ENCODE data around the gene CHKA.

CHKA gene

DNA sequence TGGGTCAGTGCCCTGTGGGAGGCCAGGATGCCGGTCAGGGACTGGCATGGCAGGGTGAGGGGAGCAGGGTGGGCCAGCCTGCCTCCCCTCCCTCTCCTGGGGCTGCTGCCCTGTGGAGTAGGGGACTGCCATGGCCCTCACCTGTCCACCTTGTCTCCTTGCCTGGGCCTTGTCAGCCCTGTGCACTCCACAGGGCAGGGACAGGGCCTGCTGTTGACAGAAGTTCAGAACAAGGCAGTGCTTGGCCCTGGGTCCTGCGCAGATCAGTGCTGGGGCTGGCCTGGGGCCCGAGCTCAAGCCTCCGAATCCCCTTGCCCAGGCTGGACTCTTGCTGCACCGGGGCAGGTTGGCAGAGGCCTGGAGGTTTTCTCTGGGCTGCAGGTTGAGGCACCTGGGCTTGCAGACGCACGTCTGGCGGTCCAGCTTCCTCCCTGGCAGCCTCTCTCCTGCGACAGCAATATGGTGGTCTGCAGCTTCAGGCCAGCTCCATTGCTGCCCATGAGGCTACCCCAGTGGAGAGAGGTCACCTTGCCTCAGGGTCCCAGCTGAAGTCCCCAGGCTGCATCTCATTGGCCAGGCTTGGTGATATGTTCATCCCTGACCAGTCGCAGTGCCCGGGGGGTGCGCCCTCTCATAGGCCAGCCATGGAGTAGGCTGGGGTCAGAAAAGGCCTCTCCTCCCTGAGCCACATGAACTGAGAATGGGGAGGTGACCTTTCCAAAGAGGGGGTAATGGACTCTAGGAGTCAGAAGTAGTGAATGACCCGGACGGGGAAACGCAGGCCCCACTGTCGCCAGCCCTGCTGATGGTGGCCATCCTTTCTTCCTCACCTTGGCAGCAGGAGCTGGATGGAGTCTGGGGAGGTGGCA lies 21.5 kb upstream of the CHKA start:
- no peak for DNase-seq (ENCODE audit: low spot score)

DNA sequence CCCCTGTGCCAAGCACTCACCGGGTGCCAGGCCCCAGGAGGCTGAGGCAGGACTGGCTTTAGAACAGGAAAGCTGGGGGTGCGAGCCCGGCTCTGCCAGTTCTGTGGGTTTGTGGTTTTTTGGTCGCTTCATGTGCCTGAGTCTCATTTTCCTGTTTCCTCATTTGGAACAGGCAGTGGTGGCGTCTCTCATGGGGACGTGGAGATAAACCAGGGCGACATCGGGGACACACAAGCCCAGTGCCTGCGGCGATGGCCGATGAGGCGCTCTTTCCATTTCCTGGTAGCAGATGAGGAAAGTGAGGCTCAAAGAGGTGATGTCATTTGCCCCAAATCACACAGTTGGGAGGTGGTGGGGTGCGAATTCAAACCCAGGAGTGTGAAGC lies 20.8 kb upstream of the CHKA start:
- DNase-seq (ENCODE audit: low spot score), result no peak

DNA sequence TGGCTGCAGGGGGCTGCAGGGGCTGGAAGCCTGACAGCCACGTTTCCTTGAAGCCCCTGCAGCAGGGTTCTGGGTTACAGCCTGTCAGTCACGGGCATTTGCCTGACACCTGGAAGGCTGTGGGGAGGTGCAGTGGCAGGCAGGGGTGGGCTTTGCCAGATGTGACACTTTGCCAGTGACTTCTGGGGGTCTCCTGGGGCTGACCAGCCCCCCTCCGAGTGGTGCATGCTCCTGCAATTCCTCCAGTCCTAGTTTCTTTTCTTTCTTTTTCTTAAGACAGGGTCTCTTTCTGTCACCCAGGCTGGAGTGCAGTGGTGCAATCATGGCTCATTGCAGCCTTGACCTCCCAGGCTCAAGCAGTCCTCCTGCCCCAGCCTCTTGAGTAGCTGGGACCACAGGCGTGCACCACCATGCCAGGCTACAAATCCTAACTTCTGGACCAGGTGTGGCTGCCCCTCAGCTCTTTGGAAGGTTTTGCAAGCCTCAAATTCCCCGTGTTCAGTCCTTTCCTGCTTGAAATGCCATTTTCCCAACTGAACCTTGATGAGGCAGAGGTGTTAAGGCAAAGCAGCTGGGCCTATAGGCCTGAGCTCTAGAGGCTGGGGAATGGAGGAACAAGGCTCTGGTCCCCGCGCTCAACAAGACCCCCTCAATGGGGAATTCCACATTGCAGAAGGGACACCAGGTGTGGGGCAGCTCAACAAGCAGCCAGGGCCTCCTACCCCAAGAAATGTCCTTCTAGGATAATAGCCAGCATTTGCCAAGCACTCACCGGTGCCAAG lies 20.2 kb upstream of the CHKA start:
- DNase-seq (ENCODE audit: low spot score), result no peak

DNA sequence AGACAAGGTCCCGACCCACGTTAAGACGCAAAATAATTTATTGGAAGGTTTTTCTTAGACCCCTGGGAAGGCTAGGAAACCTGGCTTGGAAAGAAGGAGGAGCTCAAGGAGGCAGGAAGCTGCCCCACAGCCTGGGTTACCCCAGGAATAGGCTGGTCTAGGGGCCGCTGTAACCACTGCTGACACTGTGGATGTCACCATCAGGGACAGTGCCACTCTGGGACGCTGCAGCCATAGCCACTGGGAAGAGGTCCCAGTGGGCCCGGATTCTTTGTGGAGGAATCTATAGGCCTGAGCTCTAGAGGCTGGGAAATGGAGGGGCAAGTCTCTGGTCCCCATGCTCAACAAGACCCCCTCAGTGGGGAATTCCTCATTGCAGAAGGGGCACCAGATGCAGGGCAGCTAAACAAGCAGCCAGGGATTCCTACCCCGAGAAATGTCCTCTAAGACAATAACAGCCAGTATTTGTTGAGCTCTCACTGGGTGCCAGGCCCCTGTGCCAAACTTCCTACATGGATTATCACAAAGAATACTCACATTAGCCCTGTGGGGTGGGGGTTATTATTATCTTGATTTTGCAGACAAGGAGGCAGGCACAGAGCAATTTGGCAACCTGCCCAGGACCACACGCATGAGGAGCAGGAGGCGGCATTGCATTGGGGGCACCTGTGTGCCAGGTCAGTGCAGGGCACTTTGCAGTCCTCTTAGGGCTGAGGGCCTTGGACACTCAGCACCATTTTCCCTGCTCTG lies 19.5 kb upstream of the CHKA start:
- DNase-seq (ENCODE audit: low spot score), result no peak

DNA sequence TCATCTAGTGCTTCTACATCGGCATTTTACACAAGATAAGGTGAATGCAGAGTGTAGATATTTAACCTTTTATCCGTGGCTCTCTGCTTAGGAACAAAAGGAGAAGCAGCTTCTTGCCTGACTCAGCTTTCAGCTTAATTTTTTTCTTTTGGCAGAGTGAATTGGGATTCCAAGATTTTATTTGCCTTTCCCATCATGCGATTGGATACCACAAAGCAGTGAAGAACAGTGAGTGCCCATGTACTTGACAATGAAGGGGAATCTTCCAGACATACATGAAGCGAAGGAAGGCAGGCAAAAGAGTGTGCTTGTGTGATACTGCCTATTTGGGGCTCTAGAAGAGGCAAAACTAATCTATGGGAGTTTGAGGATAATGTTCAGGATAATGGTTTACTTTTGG lies 17.0 kb upstream of the CHKA start:
- no peak for DNase-seq (ENCODE audit: low spot score)

DNA sequence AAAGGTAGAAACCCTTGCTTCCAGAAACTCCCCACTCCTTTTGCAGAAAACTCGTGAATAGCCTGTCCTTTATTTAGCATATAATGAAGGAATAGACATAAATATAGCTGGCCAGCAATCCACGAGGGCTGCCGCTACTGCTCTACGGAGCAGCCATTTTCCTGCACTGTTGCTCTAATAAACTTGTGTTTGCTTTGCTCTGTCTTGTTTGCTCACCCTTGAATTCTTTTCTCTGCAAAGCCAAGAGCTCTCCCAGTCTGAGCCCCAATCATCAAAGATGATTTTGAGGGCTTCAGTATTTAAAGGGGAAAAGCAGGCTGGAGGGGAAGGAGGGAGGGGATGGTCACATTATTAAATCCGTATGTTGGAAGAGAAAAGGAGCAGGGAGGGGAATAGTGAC lies 16.6 kb upstream of the CHKA start:
- DNase-seq (ENCODE audit: low spot score), result no peak

DNA sequence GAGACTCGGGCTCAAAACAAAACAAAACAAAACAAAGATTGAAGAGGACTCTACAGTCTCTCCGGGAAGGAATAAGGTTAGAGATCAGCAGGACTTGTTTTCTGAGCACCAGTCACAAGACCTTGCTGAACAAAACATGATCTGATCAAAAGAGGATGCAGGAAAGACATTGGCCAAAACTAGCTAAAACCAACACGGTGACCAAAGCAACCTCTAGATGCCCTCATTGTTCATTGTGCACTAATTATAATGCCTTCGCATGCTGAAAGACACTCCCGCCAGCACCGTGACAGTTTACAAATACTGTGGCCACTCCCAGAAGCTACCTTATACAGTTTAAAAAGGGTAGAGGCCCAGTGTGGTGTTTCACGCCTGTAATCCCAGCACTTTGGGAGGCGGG lies 15.7 kb upstream of the CHKA start:
- DNase-seq (ENCODE audit: low spot score), result no peak

DNA sequence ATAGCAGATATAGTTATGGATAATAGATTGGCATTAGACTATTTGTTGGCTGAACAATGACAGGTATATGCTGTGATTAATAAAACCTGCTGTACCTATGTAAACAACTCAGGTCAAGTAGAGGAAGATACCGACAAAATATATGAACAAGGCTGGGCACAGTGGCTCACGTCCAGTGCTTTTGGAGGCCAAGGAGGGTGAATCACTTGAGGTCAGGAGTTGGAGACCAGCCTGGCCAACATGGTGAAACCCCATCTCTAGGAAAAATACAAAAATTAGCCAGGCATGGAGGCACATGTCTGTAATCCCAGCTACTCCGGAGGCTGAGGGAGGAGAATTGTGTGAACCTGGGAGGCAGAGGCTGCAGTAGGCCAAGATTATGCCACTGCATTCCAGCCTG lies 14.0 kb upstream of the CHKA start:
- DNase-seq (ENCODE audit: low spot score), result no peak

DNA sequence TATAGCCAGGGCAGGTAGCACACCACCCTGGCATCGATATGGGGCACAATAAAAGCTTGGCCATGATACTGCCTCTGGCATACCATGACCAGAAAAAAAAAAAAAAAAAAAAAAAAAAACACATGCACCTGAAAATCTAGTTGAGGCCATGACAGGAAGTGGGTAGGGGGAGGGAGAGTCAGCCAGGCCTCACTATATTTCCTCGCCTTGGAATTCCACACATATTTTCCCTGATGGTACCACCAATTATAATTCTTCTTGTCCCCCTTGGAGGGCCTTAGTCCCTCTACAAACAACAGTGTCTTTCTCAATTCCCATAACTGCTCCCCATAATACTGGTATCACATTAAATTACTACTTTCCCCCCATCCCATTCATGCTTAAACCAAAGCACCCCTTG lies 12.6 kb upstream of the CHKA start:
- DNase-seq (ENCODE audit: low spot score), result no peak

DNA sequence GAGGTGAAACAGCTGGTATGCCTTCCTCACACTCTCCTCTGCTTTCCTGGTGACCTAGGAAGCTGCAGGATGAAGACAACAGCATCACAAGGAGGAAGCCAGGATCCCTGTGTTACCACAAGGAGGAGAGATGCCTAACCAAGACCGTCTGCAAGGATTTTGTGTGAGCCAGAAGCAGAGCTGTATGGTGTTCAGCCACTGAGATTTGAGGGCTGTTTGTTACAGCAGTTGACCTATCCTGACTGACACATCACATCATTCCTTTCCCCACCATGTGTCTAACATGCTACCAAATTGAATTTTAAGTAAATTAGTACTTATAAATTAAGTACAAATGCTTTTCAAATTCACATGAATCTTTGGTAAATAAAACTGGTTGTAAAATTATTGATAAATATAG lies 8.9 kb upstream of the CHKA start:
- no peak for DNase-seq (ENCODE audit: low spot score)

DNA sequence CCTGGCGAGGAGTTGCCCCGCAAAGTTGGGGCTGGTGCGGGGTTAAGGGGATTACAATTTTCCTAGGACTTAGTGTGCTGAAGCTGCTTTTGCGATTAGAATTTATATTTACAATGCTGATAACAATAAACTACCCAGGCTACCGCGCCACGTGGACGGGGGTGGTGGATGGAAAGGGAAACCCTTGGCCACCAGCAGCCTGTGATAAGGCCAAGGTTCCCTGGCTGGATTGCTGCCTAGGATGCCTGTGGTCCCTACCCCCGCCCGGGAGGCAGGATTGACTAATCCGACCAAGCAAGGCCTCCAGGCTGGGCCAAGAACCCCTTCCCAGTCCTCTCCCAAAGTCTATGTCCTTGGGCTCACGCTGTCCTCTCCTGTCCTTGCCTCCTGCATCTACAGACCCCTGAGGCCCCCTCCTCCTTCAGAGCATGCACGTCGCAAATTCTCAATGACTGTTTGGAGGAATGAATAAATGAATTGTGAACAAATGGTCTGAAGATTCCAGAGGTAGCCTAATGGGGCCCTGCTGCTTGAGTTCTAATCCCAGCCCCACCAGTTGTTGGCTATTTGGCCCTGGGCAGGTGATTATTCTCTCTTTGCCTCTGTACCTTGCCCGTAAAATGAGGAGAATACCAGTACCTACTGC lies 7.6 kb upstream of the CHKA start:
- no peak for DNase-seq (ENCODE audit: low spot score)

DNA sequence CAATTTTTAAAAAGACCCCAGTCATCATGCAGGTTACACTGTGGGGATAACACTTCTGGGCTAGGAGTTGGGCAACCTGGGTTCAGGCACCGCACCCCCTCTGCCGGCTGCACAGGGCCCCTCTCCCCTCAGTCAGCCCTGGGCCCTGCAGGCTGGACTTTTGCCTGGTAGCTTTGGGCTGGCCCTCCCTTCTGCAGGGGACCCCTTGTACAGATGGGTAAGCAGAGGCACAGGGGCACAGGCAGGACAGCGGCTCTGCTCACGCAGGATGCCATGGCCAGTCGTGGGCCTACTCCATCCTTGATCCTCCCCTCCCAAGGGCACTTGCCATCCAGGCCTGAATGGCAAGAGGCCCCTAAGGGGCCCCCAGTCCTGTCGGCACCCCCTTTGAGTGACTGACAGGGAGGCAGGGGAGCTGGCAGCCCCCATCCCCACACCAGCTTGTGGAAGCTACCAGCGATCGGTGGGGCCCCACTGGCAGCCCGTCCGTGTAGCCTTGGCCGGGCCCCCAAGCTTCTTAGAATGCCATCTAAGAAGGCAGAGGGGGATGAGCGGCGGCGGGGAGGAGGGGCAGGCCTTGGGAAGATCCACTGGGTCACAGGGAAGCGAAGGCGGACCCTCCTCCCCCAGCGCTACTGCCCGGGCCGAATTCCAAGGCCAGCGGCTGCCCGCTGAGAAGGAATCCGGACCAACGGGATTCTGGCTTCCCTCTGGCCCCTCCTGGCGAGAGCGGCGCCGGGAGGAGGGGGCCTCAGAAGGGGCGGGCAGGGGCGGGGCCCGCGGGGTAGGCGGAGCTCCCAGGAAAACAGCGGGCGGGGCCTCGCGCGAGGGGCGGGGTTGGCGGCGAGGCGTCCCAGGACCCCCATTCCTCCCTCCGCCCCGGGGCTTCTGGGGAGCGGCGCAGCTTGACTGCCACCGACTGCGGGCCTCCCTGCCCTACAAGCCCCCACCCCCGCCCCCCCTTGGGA lies 6.8 kb upstream of the CHKA start:
- DNase-seq (ENCODE audit: low spot score), result no peak

DNA sequence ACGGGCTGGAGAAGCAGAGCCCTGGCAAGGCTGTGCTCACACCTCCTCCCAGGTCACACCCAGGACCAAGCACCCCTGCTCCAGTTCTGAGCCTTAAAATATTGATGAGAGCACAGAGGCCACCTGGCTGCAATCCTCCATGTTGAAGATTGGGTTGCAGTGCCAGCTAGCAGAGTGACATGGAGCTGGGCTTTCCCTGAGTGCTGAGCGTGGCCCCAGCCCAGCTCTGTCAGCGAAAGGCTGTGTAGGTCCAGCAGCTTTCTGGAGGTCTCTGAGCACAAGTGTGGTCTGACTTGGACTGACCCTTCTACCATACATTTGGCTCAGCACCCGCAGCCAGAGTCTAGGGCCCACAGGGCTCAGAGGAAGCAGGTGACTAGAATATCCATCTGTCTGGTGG lies 4.0 kb upstream of the CHKA start:
- DNase-seq (ENCODE audit: low spot score), result no peak

DNA sequence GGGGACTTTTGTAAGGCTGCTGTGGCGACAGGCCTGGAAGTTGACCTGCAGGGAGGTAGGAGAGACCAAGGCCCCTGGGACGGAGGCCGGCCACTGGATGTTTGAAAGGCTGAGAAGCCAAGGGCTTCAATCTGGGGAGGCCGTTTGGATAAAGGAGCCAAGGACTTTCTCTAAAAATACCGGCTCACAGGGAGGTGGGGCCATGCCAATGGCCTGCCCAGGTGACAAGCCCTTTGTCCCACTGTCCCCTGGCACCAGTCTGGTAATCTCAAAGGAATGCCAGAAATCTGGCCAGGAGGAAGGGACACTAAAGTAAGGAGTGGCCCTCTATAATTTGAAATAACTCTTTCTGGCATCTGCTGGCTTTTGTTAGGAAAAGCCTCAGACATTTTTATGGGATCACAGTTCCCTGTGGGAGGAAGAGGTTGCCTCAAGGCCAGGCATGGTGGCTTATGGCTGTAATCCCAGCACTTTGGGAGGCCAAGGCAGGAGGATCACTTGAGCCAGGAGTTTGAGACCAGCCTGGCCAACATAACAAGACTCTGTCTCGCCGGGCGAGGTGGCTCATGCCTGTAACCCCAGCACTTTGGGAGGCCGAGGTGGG lies 1.9 kb upstream of the CHKA start:
- DNase-seq (ENCODE audit: low spot score), result no peak

DNA sequence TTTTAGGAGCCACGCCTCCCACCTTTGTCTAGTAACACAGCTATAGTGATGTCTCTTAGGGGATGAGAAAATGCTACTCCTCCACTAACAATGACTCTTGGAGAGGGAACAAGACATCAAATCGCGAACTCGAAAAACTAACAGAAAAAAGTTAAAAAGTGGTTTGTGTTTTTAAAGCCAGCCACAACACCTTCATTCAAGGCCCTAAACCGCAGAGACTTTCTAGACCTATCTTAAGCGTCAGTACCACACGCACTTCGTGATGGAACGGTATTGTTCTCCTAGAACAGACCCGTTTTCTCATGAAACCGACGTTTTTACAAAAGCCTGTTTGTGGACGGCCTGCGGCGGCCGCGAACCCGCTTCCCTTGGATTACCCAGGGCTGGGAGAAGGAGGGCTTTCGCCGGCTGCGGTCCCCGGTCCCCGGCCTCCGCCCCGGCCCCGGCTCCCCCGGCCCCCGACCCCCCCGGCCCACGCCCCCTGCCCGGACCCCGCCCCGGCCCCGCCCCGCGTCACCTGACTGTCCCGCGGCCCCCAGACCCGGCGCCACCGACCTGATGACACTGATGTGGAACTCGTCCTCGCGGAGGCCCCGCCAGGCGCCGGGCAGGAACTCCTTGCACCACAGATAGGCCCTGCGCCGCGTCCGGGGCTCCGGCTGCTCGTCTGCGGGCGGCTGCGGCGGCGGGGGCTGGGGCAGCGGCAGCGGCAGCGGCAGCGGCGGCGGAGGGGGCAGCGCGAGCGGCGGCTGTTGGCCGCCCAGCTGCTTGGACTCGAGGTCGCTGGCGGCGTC lies 718 bp downstream of the CHKA start:
- peak; percentile 51 for DNase-seq (ENCODE audit: low spot score)

DNA sequence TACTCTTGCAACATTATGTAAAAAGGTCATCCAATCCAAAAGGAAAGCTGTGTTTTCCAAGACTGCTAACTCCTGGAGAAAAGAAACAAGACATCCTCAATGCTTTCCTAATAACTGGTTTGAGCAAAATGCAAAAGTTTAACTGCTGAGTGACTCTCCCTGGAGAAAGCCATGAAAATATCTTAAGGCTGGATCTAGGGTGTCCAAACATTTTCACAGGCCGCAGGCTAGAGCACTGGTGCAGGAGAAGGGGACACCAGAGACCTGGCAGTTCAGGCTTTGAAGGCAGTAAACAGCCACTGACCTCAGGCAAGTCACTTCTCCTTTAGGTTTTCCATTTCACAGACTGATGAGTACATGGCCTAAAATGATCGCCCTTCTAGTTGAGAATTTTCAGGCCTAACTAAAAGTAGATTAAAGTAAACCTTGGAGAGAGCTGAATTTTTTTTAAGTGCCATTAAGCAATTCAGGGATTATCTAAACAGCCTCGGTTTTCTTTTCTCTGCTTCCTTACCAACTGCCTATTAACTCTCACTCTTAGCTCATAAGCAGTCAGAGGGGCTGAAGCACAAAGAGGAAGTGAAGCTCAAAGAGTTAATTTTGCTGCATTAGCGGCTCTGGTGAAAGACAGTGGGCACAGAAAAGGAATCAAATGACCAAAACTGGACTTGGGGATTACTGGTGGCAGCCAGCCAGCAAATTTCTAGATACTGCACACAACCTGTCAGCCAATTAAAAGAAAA lies 2.3 kb downstream of the CHKA start:
- DNase-seq (ENCODE audit: low spot score), result peak; percentile 33

DNA sequence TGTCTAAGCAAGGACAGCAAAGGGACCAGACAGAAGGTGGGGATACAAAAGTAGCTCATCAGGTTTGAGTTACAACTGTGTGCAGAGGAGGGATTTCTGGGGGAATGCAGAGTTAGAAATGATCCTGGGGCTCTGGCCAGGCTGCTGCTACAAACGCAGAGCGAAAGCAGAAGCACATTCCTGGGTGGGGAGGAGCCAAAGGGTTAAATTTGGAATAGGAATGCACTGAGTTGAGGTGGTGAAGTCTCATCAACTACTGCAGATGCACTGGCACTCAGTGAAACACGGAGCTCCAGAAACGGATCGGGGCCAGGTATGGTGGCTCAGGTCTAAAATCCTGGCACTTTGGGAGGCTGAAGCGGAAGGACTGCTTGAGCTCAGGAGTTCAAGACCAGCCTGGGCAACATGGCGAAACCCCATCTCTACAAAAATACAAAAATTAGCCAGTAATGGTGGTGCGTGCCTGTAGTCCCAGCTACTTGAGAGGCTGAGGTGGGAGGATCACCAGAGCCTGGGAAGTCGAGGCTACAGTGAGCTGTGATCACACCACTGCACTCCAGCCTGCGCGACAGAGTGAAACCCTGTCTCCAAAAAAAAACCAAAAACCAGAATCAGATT lies 3.2 kb downstream of the CHKA start:
- no peak for DNase-seq (ENCODE audit: low spot score)

DNA sequence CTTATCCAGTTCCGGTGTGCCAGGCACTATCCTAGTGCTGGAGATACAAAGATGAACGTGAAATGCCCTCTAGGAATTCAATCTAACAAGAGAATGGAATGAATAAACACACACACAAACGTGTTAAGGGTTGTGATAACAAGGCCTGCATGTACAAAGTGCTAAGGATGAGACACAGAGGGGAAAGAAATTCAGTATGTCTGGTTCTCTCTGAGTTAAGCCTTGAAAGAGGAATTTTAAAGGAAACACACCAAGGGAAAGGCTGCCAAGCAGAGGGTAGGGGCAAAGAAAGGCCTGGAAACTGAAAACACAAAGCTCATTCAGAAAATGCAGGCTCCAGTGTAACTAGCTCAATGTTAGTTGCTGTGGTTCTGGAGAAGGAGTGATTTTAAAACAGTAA lies 4.2 kb downstream of the CHKA start:
- DNase-seq (ENCODE audit: low spot score), result no peak

DNA sequence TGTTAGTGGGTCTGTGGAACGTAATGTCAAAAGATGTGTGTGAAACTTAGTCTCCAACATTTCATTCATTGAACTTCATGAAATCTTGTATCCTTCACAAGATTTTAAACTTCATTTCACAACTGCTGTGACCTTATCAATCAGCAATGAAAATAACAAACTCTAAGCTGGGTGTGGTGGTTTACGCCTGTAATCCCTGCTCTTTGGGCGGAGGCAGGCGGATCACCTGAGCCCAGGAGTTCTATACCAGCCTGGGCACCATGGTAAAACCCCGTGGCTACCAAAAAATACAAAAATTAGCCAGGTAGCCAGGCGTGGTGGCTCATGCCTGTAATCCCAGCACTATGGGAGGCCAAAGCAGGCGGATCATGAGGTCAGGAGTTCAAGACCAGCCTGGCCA lies 5.1 kb downstream of the CHKA start:
- no peak for DNase-seq (ENCODE audit: low spot score)

Measured in RKO (cell line).